Activated T-cell treated with anti-CD3 and anti-CD28 coated beads, Interleukin-2, amount 50 U/mL, for 48 hours (primary cell): ENCODE results near the gene FAM3C.
A peak's percentile ranks its signal among the peaks of the same experiment; 100 is the strongest.
"Not testable (repeated sequence)": the region's sequence is repeated elsewhere in the genome, so short reads cannot be mapped to it uniquely, and the experiment has no call there.

Experiments
- DNase-seq, 2 experiments: peaks; one replicate each; pipeline ENCODE4 v3.0.0-alpha.2; 2020

Gene FAM3C

GRCh38 chr7:121395961-121396757 is at the start of gene FAM3C:
Gene FAM3C, minus strand, starts transcription at chr7:121396308. Its CDS starts 13,339 bp downstream, at chr7:121382969.
- DNase-seq, result peak; percentile 89 to 91

GRCh38 chr7:121442845-121443244 is 46.7 kb upstream of the FAM3C start:
- DNase-seq, result no peak

- no peak for DNase-seq
Measured at GRCh38 chr7:121440857-121441503, 44.9 kb upstream of the FAM3C start.

GRCh38 chr7:121438043-121438955 is 42.2 kb upstream of the FAM3C start:
- peak; percentile 75 to 78 for DNase-seq

GRCh38 chr7:121437470-121437869 is 41.4 kb upstream of the FAM3C start:
- no peak for DNase-seq

- DNase-seq, result no peak
Measured at GRCh38 chr7:121436688-121437087, 40.6 kb upstream of the FAM3C start.

- DNase-seq, result no peak
Measured at GRCh38 chr7:121436136-121436535, 40.0 kb upstream of the FAM3C start.

- no peak for DNase-seq
Measured at GRCh38 chr7:121433775-121434174, 37.7 kb upstream of the FAM3C start.

- DNase-seq, result not testable (repeated sequence)
Measured at GRCh38 chr7:121432486-121432885, 36.4 kb upstream of the FAM3C start.

GRCh38 chr7:121431996-121432395 is 35.9 kb upstream of the FAM3C start:
- DNase-seq, result no peak

- no peak for DNase-seq
Measured at GRCh38 chr7:121431389-121431995, 35.4 kb upstream of the FAM3C start.

- DNase-seq, result no peak
Measured at GRCh38 chr7:121430558-121430957, 34.5 kb upstream of the FAM3C start.

- no peak for DNase-seq
Measured at GRCh38 chr7:121429798-121430197, 33.7 kb upstream of the FAM3C start.

GRCh38 chr7:121428855-121429489 is 32.9 kb upstream of the FAM3C start:
- no peak for DNase-seq

GRCh38 chr7:121421743-121422142 is 25.6 kb upstream of the FAM3C start:
- DNase-seq, result not testable (repeated sequence)

- DNase-seq, result no peak
Measured at GRCh38 chr7:121420976-121421375, 24.9 kb upstream of the FAM3C start.

GRCh38 chr7:121419201-121420148 is 23.4 kb upstream of the FAM3C start:
- DNase-seq, result no peak

- no peak for DNase-seq
Measured at GRCh38 chr7:121416533-121416932, 20.4 kb upstream of the FAM3C start.

- DNase-seq, result no peak
Measured at GRCh38 chr7:121414436-121414835, 18.3 kb upstream of the FAM3C start.

- no peak for DNase-seq
Measured at GRCh38 chr7:121411597-121411979, 15.5 kb upstream of the FAM3C start.
